ENCODE measurements around the gene CLSTN2. TPM values are rescaled to one million over a fixed set of nuclear protein-coding genes. Genes with fewer than 3 reads are reported as not detected.

The CLSTN2 gene
- total and polyA plus RNA-seq, 4 donors, result 20.7 to 44.5 (median 22.7) TPM

DNA sequence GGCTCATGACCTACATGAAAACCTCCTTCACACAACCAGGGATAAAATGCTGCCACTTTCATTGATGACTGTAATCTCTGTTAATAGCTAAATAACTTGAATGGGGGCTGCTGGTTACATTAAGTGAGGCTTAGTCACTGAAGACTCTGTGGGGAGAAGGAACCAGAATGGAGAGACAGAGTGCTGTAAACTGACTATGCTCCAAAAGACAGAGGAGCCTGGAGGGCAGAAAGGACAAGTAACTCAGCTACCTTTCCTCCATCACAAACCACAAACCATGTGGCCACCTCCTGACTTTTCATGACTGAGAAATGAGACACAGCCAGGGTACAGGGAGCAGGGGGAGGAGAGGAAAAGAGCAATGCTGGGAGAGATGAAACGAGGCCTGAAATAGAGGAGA lies 645.8 kb downstream of the CLSTN2 start:
- Histone ChIP-seq H3K36me3 (ENCODE audit: control insufficient read depth, insufficient read depth, low read length) (no peaks in the 10 kb centered on the region), H3K27me3 (ENCODE audit: control insufficient read depth, insufficient read depth, low read length) (no peaks in the 10 kb centered on the region), H3K4me3 (ENCODE audit: low read depth, low read length) (no peak overlapping the region), H3K27ac (ENCODE audit: low read depth, low read length) (no peak overlapping the region), H3K9me3 (ENCODE audit: control insufficient read depth, insufficient read depth, low read length) (no peaks in the 10 kb centered on the region), H3K4me1 (ENCODE audit: control insufficient read depth, insufficient read depth, low read length) (no peaks in the 10 kb centered on the region)
- DNase-seq (ENCODE audit: low read depth in 4 of 6, low spot score in 6 of 6), result no peak
- WGBS (ENCODE audit: insufficient coverage), result no CpG with 5 or more reads among the region's 1 CpG

DNA sequence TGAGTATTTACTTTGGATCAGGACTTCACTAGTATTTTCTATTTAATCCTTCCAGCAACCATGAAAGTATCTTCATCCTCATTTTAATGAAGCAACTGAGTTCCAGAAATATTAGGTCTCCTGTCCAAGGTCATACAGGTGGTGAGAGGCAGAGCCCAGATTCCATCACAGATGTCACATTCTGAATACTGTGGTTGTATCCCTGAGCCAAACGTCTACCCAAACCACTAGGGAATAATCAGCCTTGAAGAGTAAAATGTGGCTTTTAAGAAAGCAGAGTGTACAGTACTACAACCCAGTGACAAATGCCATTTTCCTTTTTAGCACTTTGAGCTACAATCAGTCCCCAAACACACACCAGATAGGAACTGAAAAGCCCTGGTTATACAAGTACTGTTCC lies 649.6 kb downstream of the CLSTN2 start:
- Histone ChIP-seq H3K27me3 (ENCODE audit: control insufficient read depth, insufficient read depth, low read length) (no peaks in the 10 kb centered on the region), H3K27ac (ENCODE audit: low read depth, low read length) (no peak overlapping the region), H3K36me3 (ENCODE audit: control insufficient read depth, insufficient read depth, low read length) (no peaks in the 10 kb centered on the region), H3K4me1 (ENCODE audit: control insufficient read depth, insufficient read depth, low read length) (no peaks in the 10 kb centered on the region), H3K4me3 (ENCODE audit: low read depth, low read length) (no peak overlapping the region), H3K9me3 (ENCODE audit: control insufficient read depth, insufficient read depth, low read length) (no peaks in the 10 kb centered on the region)
- no CpG with 5 or more reads among the region's 1 CpG for WGBS (ENCODE audit: insufficient coverage)
- no peak for DNase-seq (ENCODE audit: low read depth in 4 of 6, low spot score in 6 of 6)

DNA sequence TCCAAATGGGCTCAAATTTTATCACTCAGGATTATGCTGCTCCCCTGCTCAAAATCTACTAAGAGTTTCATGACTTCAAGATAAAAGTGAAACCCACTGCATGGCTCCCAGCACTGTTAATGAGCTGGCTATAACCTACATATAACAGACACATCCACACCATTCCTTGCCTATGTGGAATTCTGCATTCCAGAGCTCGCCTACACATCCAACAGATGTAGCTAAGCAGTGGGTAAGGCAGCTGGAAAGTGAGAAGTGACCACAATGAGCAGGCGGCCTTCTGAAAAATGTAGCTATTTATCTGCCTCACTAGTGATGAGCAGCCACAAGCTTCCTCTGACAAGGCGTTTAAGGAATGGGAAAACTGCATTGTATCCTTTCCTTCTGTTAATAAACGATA lies 650.8 kb downstream of the CLSTN2 start:
- Histone ChIP-seq H3K4me3 (ENCODE audit: low read depth, low read length) (no peak overlapping the region), H3K4me1 (ENCODE audit: control insufficient read depth, insufficient read depth, low read length) (no peaks in the 10 kb centered on the region), H3K27ac (ENCODE audit: low read depth, low read length) (no peak overlapping the region), H3K9me3 (ENCODE audit: control insufficient read depth, insufficient read depth, low read length) (no peaks in the 10 kb centered on the region), H3K36me3 (ENCODE audit: control insufficient read depth, insufficient read depth, low read length) (no peaks in the 10 kb centered on the region), H3K27me3 (ENCODE audit: control insufficient read depth, insufficient read depth, low read length) (no peaks in the 10 kb centered on the region)
- no peak for DNase-seq (ENCODE audit: low read depth in 4 of 6, low spot score in 6 of 6)
- 90% methylated on average over 2 of the region's 4 CpGs for WGBS (ENCODE audit: insufficient coverage)

DNA sequence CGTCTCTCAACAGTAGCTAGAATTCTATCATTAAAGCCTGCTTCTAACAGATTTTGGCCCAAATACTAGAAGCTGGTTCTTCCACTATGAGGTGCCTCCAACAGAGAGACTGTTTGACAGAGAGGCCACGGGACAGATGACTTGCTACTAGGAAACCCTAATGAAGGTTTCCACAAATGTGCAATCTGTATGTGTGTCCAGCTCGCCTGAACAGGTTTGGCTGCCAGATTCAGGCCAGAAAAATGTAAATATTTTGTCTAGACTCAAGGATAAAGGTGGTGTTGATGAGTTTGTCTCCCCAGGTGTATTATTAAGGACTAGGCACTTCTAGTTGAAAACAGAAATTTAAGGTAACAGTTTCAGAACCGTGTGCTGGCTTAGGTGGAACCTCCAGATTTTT lies 651.3 kb downstream of the CLSTN2 start:
- Histone ChIP-seq H3K4me3 (ENCODE audit: low read depth, low read length) (no peak overlapping the region), H3K4me1 (ENCODE audit: control insufficient read depth, insufficient read depth, low read length) (no peaks in the 10 kb centered on the region), H3K27ac (ENCODE audit: low read depth, low read length) (no peak overlapping the region), H3K36me3 (ENCODE audit: control insufficient read depth, insufficient read depth, low read length) (no peaks in the 10 kb centered on the region), H3K27me3 (ENCODE audit: control insufficient read depth, insufficient read depth, low read length) (no peaks in the 10 kb centered on the region), H3K9me3 (ENCODE audit: control insufficient read depth, insufficient read depth, low read length) (no peaks in the 10 kb centered on the region)
- DNase-seq (ENCODE audit: low read depth in 4 of 6, low spot score in 6 of 6), result no peak
- 71% methylated on average over 3 of the region's 4 CpGs for WGBS (ENCODE audit: insufficient coverage)

DNA sequence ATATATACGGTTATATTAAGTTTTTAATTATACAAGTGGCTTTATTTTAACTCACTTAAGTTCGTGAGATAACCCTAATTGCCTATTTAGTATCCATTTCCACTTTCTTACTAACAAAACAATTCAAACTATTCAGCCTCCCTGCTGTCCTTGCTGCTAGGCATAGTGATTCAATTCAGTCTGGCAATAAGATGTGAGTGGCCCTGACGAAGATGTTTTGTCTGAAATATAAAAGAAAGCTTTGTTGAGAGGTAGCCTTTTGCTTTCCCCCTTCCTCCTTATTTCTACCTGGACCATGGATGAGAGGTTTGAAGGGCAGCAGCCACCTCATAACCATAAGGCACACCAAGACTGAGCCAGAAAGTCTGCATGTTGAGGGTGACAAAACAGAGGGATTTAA lies 653.6 kb downstream of the CLSTN2 start:
- Histone ChIP-seq H3K4me3 (ENCODE audit: low read depth, low read length) (no peak overlapping the region), H3K4me1 (ENCODE audit: control insufficient read depth, insufficient read depth, low read length) (no peaks in the 10 kb centered on the region), H3K36me3 (ENCODE audit: control insufficient read depth, insufficient read depth, low read length) (no peaks in the 10 kb centered on the region), H3K9me3 (ENCODE audit: control insufficient read depth, insufficient read depth, low read length) (no peaks in the 10 kb centered on the region), H3K27me3 (ENCODE audit: control insufficient read depth, insufficient read depth, low read length) (no peaks in the 10 kb centered on the region), H3K27ac (ENCODE audit: low read depth, low read length) (no peak overlapping the region)
- DNase-seq (ENCODE audit: low read depth in 4 of 6, low spot score in 6 of 6), result peak in 1 of 6 donors; percentile 57
- no CpG with 5 or more reads among the region's 3 CpGs for WGBS (ENCODE audit: insufficient coverage)

DNA sequence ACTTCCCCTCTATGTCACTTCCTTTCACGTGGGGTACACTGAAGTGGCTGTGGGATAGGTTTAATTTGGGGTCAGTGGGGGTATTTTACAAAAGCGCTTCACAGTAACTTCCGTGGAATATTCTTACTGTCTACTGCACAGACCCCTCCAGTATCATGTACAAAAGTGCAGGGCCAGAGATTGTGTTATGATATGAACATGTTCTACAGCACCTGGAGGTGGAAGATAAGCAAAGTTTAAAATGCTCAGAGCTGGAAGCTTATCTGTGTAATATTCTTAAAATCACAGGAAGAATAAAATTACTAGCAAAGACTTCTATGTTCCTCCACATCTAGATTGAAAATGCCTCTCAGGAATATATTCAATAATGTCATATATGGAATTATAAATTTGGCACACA lies 658.8 kb downstream of the CLSTN2 start:
- Histone ChIP-seq H3K27me3 (ENCODE audit: control insufficient read depth, insufficient read depth, low read length) (no peaks in the 10 kb centered on the region), H3K9me3 (ENCODE audit: control insufficient read depth, insufficient read depth, low read length) (no peaks in the 10 kb centered on the region), H3K27ac (ENCODE audit: low read depth, low read length) (no peak overlapping the region), H3K4me3 (ENCODE audit: low read depth, low read length) (no peak overlapping the region), H3K36me3 (ENCODE audit: control insufficient read depth, insufficient read depth, low read length) (no peaks in the 10 kb centered on the region), H3K4me1 (ENCODE audit: control insufficient read depth, insufficient read depth, low read length) (no peaks in the 10 kb centered on the region)
- WGBS (ENCODE audit: insufficient coverage), result no CpG with 5 or more reads among the region's 3 CpGs
- no peak for DNase-seq (ENCODE audit: low read depth in 4 of 6, low spot score in 6 of 6)

DNA sequence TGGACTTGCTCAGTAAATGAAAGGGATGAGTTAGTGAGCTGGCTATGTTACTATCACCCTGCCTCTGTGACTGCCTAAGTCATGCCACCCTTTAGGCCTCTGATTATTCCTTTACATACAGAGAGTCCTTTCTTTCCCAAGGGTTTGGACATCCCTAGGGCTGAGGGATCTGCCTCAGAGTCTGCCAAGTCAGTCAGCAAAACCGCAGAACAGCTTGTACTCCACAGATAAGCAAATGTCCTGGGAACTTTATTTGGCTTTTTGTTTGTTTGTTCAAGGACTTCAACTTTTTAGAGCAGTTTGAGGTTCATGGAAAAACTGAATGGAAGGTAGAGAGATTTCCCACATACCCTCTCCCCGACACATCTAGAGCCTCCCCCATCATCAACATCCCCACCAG lies 660.3 kb downstream of the CLSTN2 start:
- DNase-seq (ENCODE audit: low read depth in 4 of 6, low spot score in 6 of 6), result no peak
- no peaks in the 10 kb centered on the region for H3K36me3 ChIP-seq (ENCODE audit: control insufficient read depth, insufficient read depth, low read length)
- no peak overlapping the region for H3K4me3 ChIP-seq (ENCODE audit: low read depth, low read length)
- no peaks in the 10 kb centered on the region for H3K4me1 ChIP-seq (ENCODE audit: control insufficient read depth, insufficient read depth, low read length)
- H3K27me3 ChIP-seq (ENCODE audit: control insufficient read depth, insufficient read depth, low read length), result no peaks in the 10 kb centered on the region
- WGBS (ENCODE audit: insufficient coverage), result no CpG with 5 or more reads among the region's 2 CpGs
- H3K27ac ChIP-seq (ENCODE audit: low read depth, low read length), result no peak overlapping the region
- H3K9me3 ChIP-seq (ENCODE audit: control insufficient read depth, insufficient read depth, low read length), result no peaks in the 10 kb centered on the region

DNA sequence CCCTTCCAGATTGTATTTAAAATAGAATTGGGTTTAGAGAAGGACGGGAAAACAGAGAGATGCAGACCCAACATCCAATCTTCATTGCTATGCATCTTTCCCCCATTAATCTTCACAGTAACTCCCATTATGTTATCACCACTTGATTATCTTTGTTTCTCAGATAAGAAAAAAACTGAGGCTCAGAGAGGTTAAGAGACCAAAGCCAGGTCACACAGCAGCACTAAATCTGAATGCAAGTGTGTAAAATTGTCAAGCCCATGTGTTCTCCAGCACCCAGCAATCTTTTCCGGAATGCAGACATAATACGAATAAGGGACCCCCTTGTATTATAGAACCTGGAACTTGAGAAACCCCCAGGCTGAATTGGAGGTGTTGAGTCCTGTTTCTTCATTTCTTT lies 662.4 kb downstream of the CLSTN2 start:
- WGBS (ENCODE audit: insufficient coverage), result no CpG with 5 or more reads among the region's 3 CpGs

DNA sequence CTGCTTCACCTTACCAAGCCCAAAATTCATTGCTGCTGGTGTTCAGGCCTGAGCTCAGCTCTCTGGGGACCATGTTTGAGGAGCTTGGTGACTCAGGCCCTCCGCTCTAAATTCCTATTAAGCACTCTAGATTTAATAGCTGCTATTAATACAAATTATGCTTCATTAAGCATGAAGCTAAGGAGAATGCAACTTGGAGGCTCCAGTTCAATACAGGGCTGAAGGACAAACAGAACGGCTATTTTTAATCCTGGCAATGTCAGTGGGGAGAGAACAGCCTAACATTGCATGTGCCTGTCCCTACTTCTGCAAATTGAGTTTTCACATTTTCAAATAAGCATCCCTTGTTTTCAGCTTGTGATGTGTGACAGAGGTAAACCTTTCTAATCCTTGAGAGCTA lies 662.8 kb downstream of the CLSTN2 start:
- H3K27ac ChIP-seq (ENCODE audit: low read depth, low read length), result no peak overlapping the region
- peak in 1 of 6 donors; percentile 21 for DNase-seq (ENCODE audit: low read depth in 4 of 6, low spot score in 6 of 6)
- H3K4me1 ChIP-seq (ENCODE audit: control insufficient read depth, insufficient read depth, low read length), result no peaks in the 10 kb centered on the region
- no peaks in the 10 kb centered on the region for H3K27me3 ChIP-seq (ENCODE audit: control insufficient read depth, insufficient read depth, low read length)
- H3K9me3 ChIP-seq (ENCODE audit: control insufficient read depth, insufficient read depth, low read length), result no peaks in the 10 kb centered on the region
- WGBS (ENCODE audit: insufficient coverage), result no CpG with 5 or more reads among the region's 2 CpGs
- no peaks in the 10 kb centered on the region for H3K36me3 ChIP-seq (ENCODE audit: control insufficient read depth, insufficient read depth, low read length)
- no peak overlapping the region for H3K4me3 ChIP-seq (ENCODE audit: low read depth, low read length)

More for the DNA sequence above, 662.4 kb downstream of the CLSTN2 start:
- H3K4me1 ChIP-seq (ENCODE audit: control insufficient read depth, insufficient read depth, low read length), result no peaks in the 10 kb centered on the region
- no peaks in the 10 kb centered on the region for H3K27me3 ChIP-seq (ENCODE audit: control insufficient read depth, insufficient read depth, low read length)
- H3K36me3 ChIP-seq (ENCODE audit: control insufficient read depth, insufficient read depth, low read length), result no peaks in the 10 kb centered on the region
- H3K4me3 ChIP-seq (ENCODE audit: low read depth, low read length), result no peak overlapping the region
- H3K27ac ChIP-seq (ENCODE audit: low read depth, low read length), result no peak overlapping the region
- no peak for DNase-seq (ENCODE audit: low read depth in 4 of 6, low spot score in 6 of 6)
- H3K9me3 ChIP-seq (ENCODE audit: control insufficient read depth, insufficient read depth, low read length), result no peaks in the 10 kb centered on the region

DNA sequence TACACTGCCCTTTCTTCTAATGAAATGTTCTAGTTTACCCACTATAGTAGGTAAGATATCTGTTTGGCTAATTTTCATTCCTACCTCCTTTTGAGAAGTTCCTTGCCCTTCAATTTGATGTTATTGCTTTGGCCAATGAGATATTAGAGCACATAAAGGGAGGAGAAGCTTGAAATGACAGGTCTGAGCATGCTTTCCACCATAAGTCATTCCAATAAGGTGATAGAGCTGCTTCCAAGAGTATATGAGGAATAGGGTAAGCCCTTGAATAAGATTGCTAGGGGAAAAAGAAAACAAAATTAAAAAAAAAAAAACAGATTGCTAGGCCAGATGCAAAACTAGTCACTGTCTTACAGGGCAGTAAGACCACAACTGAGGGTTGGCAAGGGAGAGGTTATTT lies 664.0 kb downstream of the CLSTN2 start:
- no peak for DNase-seq (ENCODE audit: low read depth in 4 of 6, low spot score in 6 of 6)
- no peaks in the 10 kb centered on the region for H3K4me1 ChIP-seq (ENCODE audit: control insufficient read depth, insufficient read depth, low read length)
- no peaks in the 10 kb centered on the region for H3K36me3 ChIP-seq (ENCODE audit: control insufficient read depth, insufficient read depth, low read length)
- no peak overlapping the region for H3K4me3 ChIP-seq (ENCODE audit: low read depth, low read length)
- no peaks in the 10 kb centered on the region for H3K27me3 ChIP-seq (ENCODE audit: control insufficient read depth, insufficient read depth, low read length)
- no peaks in the 10 kb centered on the region for H3K9me3 ChIP-seq (ENCODE audit: control insufficient read depth, insufficient read depth, low read length)
- H3K27ac ChIP-seq (ENCODE audit: low read depth, low read length), result no peak overlapping the region

All from spinal cord (tissue), 10 donors.